MM.1S (cell line): ENCODE results near the gene FNDC1.

Experiments
- CTCF ChIP-seq: fragments of 300-600 bp; sonication (generic); IDR thresholded peaks from 2 replicates; pipeline ENCODE4 v1.5.1; 2016; ENCODE audit warnings: antibody characterized with exemption, low read length, mixed read lengths
- EZH2 ChIP-seq: fragments of 300-600 bp; sonication (generic); optimal IDR thresholded peaks from 2 replicates; pipeline ENCODE3; 2017; ENCODE audit warnings: low read depth, mild to moderate bottlenecking, antibody characterized with exemption, low read length, mixed read lengths

- TF ChIP-seq CTCF, result no peak
- TF ChIP-seq EZH2, result no peak
Measured at GRCh38 chr6:159212028-159212427, 42.8 kb downstream of the FNDC1 start.
